ENCODE data around the gene USP37. TPM values are rescaled to one million over a fixed set of nuclear protein-coding genes. Genes with fewer than 3 reads are reported as not detected.
A peak's percentile ranks its signal among the peaks of the same experiment; 100 is the strongest.
"Not testable (repeated sequence)": the region's sequence is repeated elsewhere in the genome, so short reads cannot be mapped to it uniquely, and the experiment has no call there.

The USP37 gene
- total RNA-seq, 1 experiment from 2014 or later = 11.6 TPM

DNA sequence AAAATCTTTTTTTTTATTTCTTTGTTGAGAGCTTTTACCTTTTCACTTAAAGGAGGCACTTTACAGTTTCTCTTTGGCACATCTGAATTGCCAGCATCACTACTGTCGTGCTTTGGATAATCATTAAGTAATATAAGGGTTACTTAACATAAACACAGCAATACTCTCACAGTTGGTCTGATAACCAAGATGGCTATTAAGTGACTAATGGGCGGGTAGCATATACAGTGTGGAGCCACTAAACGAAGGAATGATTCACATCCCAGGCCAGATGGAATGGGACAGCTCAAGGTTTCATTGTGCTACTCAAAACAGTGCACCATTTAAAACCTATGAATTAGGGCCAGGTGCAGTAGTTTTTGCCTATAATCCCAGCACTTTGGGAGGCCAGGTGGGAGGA, 28.1 kb downstream of the USP37 start:
- no peak overlapping the region for H3K4me2 ChIP-seq (ENCODE audit: low read length)
- TF ChIP-seq, protein P1, sequence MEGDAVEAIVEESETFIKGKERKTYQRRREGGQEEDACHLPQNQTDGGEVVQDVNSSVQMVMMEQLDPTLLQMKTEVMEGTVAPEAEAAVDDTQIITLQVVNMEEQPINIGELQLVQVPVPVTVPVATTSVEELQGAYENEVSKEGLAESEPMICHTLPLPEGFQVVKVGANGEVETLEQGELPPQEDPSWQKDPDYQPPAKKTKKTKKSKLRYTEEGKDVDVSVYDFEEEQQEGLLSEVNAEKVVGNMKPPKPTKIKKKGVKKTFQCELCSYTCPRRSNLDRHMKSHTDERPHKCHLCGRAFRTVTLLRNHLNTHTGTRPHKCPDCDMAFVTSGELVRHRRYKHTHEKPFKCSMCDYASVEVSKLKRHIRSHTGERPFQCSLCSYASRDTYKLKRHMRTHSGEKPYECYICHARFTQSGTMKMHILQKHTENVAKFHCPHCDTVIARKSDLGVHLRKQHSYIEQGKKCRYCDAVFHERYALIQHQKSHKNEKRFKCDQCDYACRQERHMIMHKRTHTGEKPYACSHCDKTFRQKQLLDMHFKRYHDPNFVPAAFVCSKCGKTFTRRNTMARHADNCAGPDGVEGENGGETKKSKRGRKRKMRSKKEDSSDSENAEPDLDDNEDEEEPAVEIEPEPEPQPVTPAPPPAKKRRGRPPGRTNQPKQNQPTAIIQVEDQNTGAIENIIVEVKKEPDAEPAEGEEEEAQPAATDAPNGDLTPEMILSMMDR (conservative IDR thresholded peaks at IDR 0.05; ENCODE audit: low read depth, low read length) = no peak
- TF ChIP-seq EZH2 (IDR thresholded peaks at IDR 0.05; ENCODE audit: low read length, unreplicated experiment) = no peak
- TF ChIP-seq EZH2phosphoT487 (IDR thresholded peaks at IDR 0.05; ENCODE audit: borderline replicate concordance, low read length) = no peak
- H3K79me2 ChIP-seq (ENCODE audit: low read length) = no peaks in the 10 kb centered on the region
- CTCF ChIA-PET = no interaction called here
- ATAC-seq (no peak), DNase-seq (no peak)
- H4K20me1 ChIP-seq (ENCODE audit: low read length) = no peaks in the 10 kb centered on the region
- no TSS peak for BruUV-seq (replicated peaks)
- H3K27me3 ChIP-seq (ENCODE audit: low read length) = no peaks in the 10 kb centered on the region
- H3K4me1 ChIP-seq (ENCODE audit: insufficient read depth, low read length) = no peaks in the 10 kb centered on the region
- H3K9ac ChIP-seq (ENCODE audit: low read length) = no peak overlapping the region
- H3F3A ChIP-seq (ENCODE audit: low read length, unreplicated experiment) = no peaks in the 10 kb centered on the region
- no peaks in the 10 kb centered on the region for H3K9me3 ChIP-seq (ENCODE audit: low read length)
- H3K36me3 ChIP-seq (ENCODE audit: low read depth, low read length) = peaks cover 30% of the 10 kb centered on the region
- intact Hi-C loops (cut with micrococcal nuclease) = no loop called here
- no peak overlapping the region for H3K4me3 ChIP-seq (ENCODE audit: low read length)
- POLR2A ChIA-PET (ENCODE audit: unreplicated experiment) = no interaction called here
- H3K27ac ChIP-seq (ENCODE audit: low read length) = no peak overlapping the region
- H3K9me2 ChIP-seq (replicated peaks; ENCODE audit: low read length) = no peaks in the 10 kb centered on the region
- no peak overlapping the region for H2AFZ ChIP-seq (ENCODE audit: low read length)

DNA sequence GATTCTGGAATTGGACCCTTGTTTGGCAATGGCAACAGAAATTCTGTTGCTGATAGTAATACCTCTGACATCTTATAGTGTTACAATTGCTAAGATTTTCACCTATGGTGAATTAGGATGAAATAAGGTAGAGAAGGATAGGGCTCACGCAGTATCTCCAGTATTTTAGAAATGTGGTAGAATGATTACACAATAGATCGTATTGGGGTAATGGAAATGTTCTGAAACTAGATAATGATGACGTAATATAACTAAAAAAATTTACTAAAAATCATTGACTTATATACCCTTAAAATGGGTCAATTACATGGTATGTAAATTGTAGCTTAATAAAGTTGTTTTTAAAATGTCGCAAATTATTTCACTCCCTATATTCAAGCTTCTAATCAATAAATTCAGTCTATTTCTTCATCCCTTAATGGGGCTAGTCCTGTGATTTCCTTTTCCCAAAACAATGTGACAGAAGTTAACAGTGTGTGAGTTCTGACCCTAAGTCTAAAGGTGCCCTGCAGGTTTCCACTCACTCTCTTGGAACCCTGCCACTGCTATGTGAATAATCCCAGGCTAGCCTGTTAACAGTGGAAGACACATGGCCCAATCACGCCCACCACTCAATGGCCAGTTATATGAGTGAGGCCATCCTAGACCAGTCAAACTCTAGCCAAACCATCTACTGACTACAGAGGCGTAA, 31.2 kb downstream of the USP37 start:
- Histone ChIP-seq H3K27me3 (ENCODE audit: low read length) (no peaks in the 10 kb centered on the region), H3K79me2 (ENCODE audit: low read length) (no peaks in the 10 kb centered on the region), H3K4me3 (ENCODE audit: low read length) (no peak overlapping the region), H4K20me1 (ENCODE audit: low read length) (no peaks in the 10 kb centered on the region), H3K36me3 (ENCODE audit: low read depth, low read length) (peaks cover 23% of the 10 kb centered on the region; the same call in 1 of the 2 replicates), H3K9ac (ENCODE audit: low read length) (no peak overlapping the region), H3K4me1 (ENCODE audit: insufficient read depth, low read length) (no peaks in the 10 kb centered on the region), H3K9me2 (replicated peaks; ENCODE audit: low read length) (no peaks in the 10 kb centered on the region), H3K9me3 (ENCODE audit: low read length) (no peaks in the 10 kb centered on the region), H3F3A (ENCODE audit: low read length, unreplicated experiment) (no peaks in the 10 kb centered on the region), H2AFZ (ENCODE audit: low read length) (no peak overlapping the region), H3K27ac (ENCODE audit: low read length) (no peak overlapping the region), H3K4me2 (ENCODE audit: low read length) (no peak overlapping the region)
- DNase-seq = peak; percentile 41
- TF ChIP-seq EZH2phosphoT487 (IDR thresholded peaks at IDR 0.05; ENCODE audit: borderline replicate concordance, low read length) (no peak), EZH2 (IDR thresholded peaks at IDR 0.05; ENCODE audit: low read length, unreplicated experiment) (no peak)
- TF ChIP-seq, protein P1 (conservative IDR thresholded peaks at IDR 0.05; ENCODE audit: low read depth, low read length) = no peak
- intact Hi-C loops (cut with micrococcal nuclease) = no loop called here
- no TSS peak for BruUV-seq (replicated peaks)
- ATAC-seq = peak; percentile 55; the same call in 1 of the 2 replicates
- POLR2A ChIA-PET (ENCODE audit: unreplicated experiment) = no interaction called here
- CTCF ChIA-PET = no interaction called here

DNA sequence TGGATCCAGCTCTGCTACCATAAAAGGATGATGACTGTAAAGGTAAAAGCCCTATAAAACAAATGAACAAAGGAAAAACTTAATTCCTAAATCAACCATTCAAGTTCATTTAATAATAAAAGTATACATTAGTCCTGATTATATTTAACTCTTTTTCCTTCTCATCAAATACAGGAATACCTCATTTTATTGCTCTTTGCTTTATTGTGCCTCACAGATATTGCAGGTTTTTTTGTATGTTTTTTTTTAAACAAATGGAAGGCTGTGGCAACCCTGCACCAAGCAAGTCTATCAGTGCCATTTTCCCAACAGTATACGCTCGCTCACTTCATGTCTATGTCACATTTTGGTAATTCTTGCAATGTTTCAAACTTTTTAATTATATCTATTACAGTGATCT, 38.2 kb downstream of the USP37 start:
- Histone ChIP-seq H3K9me2 (replicated peaks; ENCODE audit: low read length) (no peaks in the 10 kb centered on the region), H3K79me2 (ENCODE audit: low read length) (no peaks in the 10 kb centered on the region), H3K36me3 (ENCODE audit: low read depth, low read length) (peaks cover 49% of the 10 kb centered on the region), H3K4me1 (ENCODE audit: insufficient read depth, low read length) (no peaks in the 10 kb centered on the region), H3K4me2 (ENCODE audit: low read length) (no peak overlapping the region), H3K9ac (ENCODE audit: low read length) (no peak overlapping the region), H3K4me3 (ENCODE audit: low read length) (no peak overlapping the region), H3K9me3 (ENCODE audit: low read length) (no peaks in the 10 kb centered on the region), H3F3A (ENCODE audit: low read length, unreplicated experiment) (no peaks in the 10 kb centered on the region), H3K27me3 (ENCODE audit: low read length) (no peaks in the 10 kb centered on the region), H2AFZ (ENCODE audit: low read length) (no peak overlapping the region), H3K27ac (ENCODE audit: low read length) (no peak overlapping the region), H4K20me1 (ENCODE audit: low read length) (no peaks in the 10 kb centered on the region)
- no TSS peak for BruUV-seq (replicated peaks)
- POLR2A ChIA-PET (ENCODE audit: unreplicated experiment) = no interaction called here
- DNase-seq (no peak), ATAC-seq (no peak)
- TF ChIP-seq, protein P1 (conservative IDR thresholded peaks at IDR 0.05; ENCODE audit: low read depth, low read length) = no peak
- no peak for TF ChIP-seq EZH2phosphoT487 (IDR thresholded peaks at IDR 0.05; ENCODE audit: borderline replicate concordance, low read length)
- no peak for TF ChIP-seq EZH2 (IDR thresholded peaks at IDR 0.05; ENCODE audit: low read length, unreplicated experiment)
- intact Hi-C loops (cut with micrococcal nuclease) = no loop called here
- CTCF ChIA-PET = no interaction called here

DNA sequence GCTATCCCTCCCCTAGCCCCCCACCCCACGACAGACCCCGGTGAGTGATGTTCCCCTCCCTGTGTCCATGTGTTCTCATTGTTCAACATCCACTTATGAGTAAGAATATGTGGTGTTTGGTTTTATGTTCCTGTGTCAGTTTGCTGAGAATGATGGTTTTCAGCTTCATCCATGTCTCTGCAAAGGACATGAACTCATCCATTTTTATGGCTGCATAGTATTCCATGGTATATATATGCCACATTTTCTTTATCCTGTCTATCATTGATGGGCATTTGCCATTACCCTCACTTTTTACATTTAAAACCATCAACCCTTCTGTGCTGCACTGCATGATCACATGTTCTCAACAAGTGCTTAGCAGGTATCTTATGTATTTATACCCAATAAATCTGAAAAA, 39.7 kb downstream of the USP37 start:
- CTCF ChIA-PET = interaction anchor here (0.6 kb wide), 2 partner anchors 23 to 117 kb away, joined by 5 to 9 read pairs; no protein-coding TSS in a partner anchor
- H3K4me3 ChIP-seq (ENCODE audit: low read length); H3K4me2 ChIP-seq (ENCODE audit: low read length); H3K27me3 ChIP-seq (ENCODE audit: low read length); H3K4me1 ChIP-seq (ENCODE audit: insufficient read depth, low read length); H3K9me2 ChIP-seq (replicated peaks; ENCODE audit: low read length); H2AFZ ChIP-seq (ENCODE audit: low read length); ATAC-seq; intact Hi-C loops (cut with micrococcal nuclease); DNase-seq; H3K79me2 ChIP-seq (ENCODE audit: low read length); H3K9me3 ChIP-seq (ENCODE audit: low read length); H4K20me1 ChIP-seq (ENCODE audit: low read length); H3F3A ChIP-seq (ENCODE audit: low read length, unreplicated experiment); H3K9ac ChIP-seq (ENCODE audit: low read length); H3K27ac ChIP-seq (ENCODE audit: low read length); BruUV-seq (replicated peaks): not testable (repeated sequence)
- POLR2A ChIA-PET (ENCODE audit: unreplicated experiment) = interaction anchor here (0.6 kb wide), 1 partner anchor 194 kb away, joined by 5 read pairs; no protein-coding TSS in a partner anchor
- peaks cover 55% of the 10 kb centered on the region for H3K36me3 ChIP-seq (ENCODE audit: low read depth, low read length)
